HepG2 (cell line): ENCODE measurements around the gene TASL.

Experiments
- ARNTL ChIP-seq: sonication (generic); formaldehyde crosslinking; IDR thresholded peaks from 2 replicates; pipeline ENCODE4 v1.4.0; 2020; ENCODE audit warnings: mild to moderate bottlenecking, missing genetic modification reagents
- CERS6 ChIP-seq: sonication (generic); formaldehyde crosslinking; IDR thresholded peaks from 2 replicates; pipeline ENCODE4 v1.5.0; 2020; ENCODE audit warnings: missing genetic modification reagents
- EZH2 ChIP-seq: conservative IDR thresholded peaks from 2 replicates; pipeline ENCODE4 v1.6.1; 2012; ENCODE audit warnings: mild to moderate bottlenecking, low read depth, low read length, moderate library complexity
- FOXP4 ChIP-seq: sonication (generic); formaldehyde crosslinking; IDR thresholded peaks from 2 replicates; pipeline ENCODE4 v1.4.0; 2020; ENCODE audit warnings: missing genetic modification reagents
- REST ChIP-seq, 2 experiments: IDR thresholded peaks; 2 replicates each; pipeline ENCODE4 v1.6.1; 2011 to 2012; ENCODE audit warnings: low read length in 2 of 2, borderline replicate concordance in 1 of 2, low read depth in 1 of 2, mild to moderate bottlenecking in 1 of 2, moderate library complexity in 1 of 2
- ZNF3 ChIP-seq: IDR thresholded peaks from 2 replicates; pipeline ENCODE4 v1.7.0; 2017; ENCODE audit warnings: inconsistent platforms
- ZNF530 ChIP-seq: sonication (generic); formaldehyde crosslinking; IDR thresholded peaks from 2 replicates; pipeline ENCODE4 v1.5.0; 2020; ENCODE audit warnings: low read depth, mild to moderate bottlenecking, missing genetic modification reagents
- ZNF687 ChIP-seq: sonication (generic); formaldehyde crosslinking; IDR thresholded peaks from 2 replicates; pipeline ENCODE4 v1.5.1; 2020; ENCODE audit warnings: mild to moderate bottlenecking, missing genetic modification reagents, moderate library complexity

GRCh38 chrX:30525732-30526131, 51.8 kb downstream of the TASL start:
- TF ChIP-seq ZNF3 (no peak), EZH2 (no peak), ARNTL (no peak), REST (IDR thresholded peaks at IDR 0.05; ENCODE audit: borderline replicate concordance in 1 of 2, low read depth in 1 of 2, low read length in 2 of 2) (no peak), CERS6 (no peak), ZNF687 (CRISPR knock-in tag) (no peak), FOXP4 (no peak), ZNF530 (CRISPR knock-in tag) (no peak)
